Gastrocnemius medialis (tissue), 4 donors: ENCODE results near the gene SERPINA9. TPM values are rescaled to one million over a fixed set of nuclear protein-coding genes. Genes with fewer than 3 reads are reported as not detected.
A peak's percentile ranks its signal among the peaks of the same experiment; 100 is the strongest.

Source experiments
- ATAC-seq, 2 donors: fragments of 150-250 bp; one replicate each; pipeline ENCODE4 v1.9.1; 2016
- DNase-seq, 2 donors: peaks; one replicate each; pipeline ENCODE4 v3.0.0-alpha.2; 2019
- H3K27ac ChIP-seq, 4 donors: fragments of 200-600 bp; sonication (generic); 1 replicate in 1 of 4; 2 replicates in 3 of 4; pipeline ENCODE4 v1.5.1; 2016 to 2018; ENCODE audit warnings: mild to moderate bottlenecking in 2 of 4, moderate library complexity in 1 of 4
- H3K27me3 ChIP-seq, 3 donors: fragments of 200-600 bp; sonication (generic) in 2 of 3; 1 replicate in 1 of 3; 2 replicates in 2 of 3; pipeline versions ENCODE4 v1.5.1 to v1.6.0; 2016 to 2019; ENCODE audit warnings: mild to moderate bottlenecking in 1 of 3, moderate library complexity in 1 of 3
- H3K36me3 ChIP-seq, 2 donors: fragments of 200-600 bp; sonication (generic) in 1 of 2; one replicate each; pipeline ENCODE4 v1.5.1; 2017 to 2018
- H3K4me1 ChIP-seq, 2 donors: fragments of 200-600 bp; sonication (generic) in 1 of 2; one replicate each; pipeline ENCODE4 v1.5.1; 2016 to 2017; ENCODE audit warnings: mild to moderate bottlenecking in 2 of 2
- H3K4me3 ChIP-seq, 4 donors: fragments of 200-600 bp; sonication (generic) in 3 of 4; 1 replicate in 1 of 4; 2 replicates in 3 of 4; pipeline ENCODE4 v1.5.1; 2016 to 2019; ENCODE audit warnings: mild to moderate bottlenecking in 2 of 4
- H3K9me3 ChIP-seq, 3 donors: fragments of 200-600 bp; sonication (generic) in 2 of 3; 1 replicate in 1 of 3; 2 replicates in 2 of 3; pipeline ENCODE4 v1.5.1; 2016 to 2019
- POLR2A ChIP-seq, 2 donors: fragments of 450-650 bp; IDR thresholded peaks; one replicate each; pipeline ENCODE4 v1.6.1; 2017; ENCODE audit warnings: antibody characterized with exemption in 2 of 2, mild to moderate bottlenecking in 2 of 2, moderate library complexity in 2 of 2
- in situ Hi-C, 4 donors: fragments of 200-750 bp; cut with MboI; loops; one replicate each; pipeline versions ENCODE4 v1.15.0 to v1.8.0; 2017; ENCODE audit warnings: low sequenced_read_pairs in 4 of 4
- intact Hi-C: fragments of 100-400 bp; cut with DNase I; formaldehyde crosslinking; loops from one replicate; pipeline ENCODE4 v1.15.1; 2023; ENCODE audit warnings: low total_unique reads
- total RNA-seq, 4 donors: library from RNA; depleted of rRNA; stranded (reverse); fragments of >200 nt; gene quantifications; one replicate each; pipeline versions ENCODE4 v1.1.0 to v1.2.3, GENCODE V29; 2016
- TF ChIP-seq, protein P1 (sequence below), 5 experiments: fragments of 450-650 bp in 3 of 5; fragments of 200-600 bp in 2 of 5; sonication (generic) in 2 of 5; IDR thresholded peaks in 4 of 5; conservative IDR thresholded peaks in 1 of 5; 1 replicate in 4 of 5; 2 replicates in 1 of 5; pipeline ENCODE4 v1.5.1; 2016 to 2019; ENCODE audit warnings: antibody characterized with exemption in 5 of 5, mild to moderate bottlenecking in 3 of 5, moderate library complexity in 3 of 5

SERPINA9 gene
- total RNA-seq, 4 donors from 2014 or later: not detected

- H3K4me3 ChIP-seq: no peak overlapping the region
- H3K9me3 ChIP-seq: no peaks in the 10 kb centered on the region
- DNase-seq (no peak), ATAC-seq (no peak)
- no peak overlapping the region for H3K27ac ChIP-seq
- no peaks in the 10 kb centered on the region for H3K4me1 ChIP-seq
- TF ChIP-seq POLR2A (IDR thresholded peaks at IDR 0.05): no peak
- TF ChIP-seq, protein P1, sequence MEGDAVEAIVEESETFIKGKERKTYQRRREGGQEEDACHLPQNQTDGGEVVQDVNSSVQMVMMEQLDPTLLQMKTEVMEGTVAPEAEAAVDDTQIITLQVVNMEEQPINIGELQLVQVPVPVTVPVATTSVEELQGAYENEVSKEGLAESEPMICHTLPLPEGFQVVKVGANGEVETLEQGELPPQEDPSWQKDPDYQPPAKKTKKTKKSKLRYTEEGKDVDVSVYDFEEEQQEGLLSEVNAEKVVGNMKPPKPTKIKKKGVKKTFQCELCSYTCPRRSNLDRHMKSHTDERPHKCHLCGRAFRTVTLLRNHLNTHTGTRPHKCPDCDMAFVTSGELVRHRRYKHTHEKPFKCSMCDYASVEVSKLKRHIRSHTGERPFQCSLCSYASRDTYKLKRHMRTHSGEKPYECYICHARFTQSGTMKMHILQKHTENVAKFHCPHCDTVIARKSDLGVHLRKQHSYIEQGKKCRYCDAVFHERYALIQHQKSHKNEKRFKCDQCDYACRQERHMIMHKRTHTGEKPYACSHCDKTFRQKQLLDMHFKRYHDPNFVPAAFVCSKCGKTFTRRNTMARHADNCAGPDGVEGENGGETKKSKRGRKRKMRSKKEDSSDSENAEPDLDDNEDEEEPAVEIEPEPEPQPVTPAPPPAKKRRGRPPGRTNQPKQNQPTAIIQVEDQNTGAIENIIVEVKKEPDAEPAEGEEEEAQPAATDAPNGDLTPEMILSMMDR (IDR thresholded peaks at IDR 0.05 in 4 of 5, conservative IDR thresholded peaks at IDR 0.05 in 1 of 5): no peak
- H3K36me3 ChIP-seq: no peaks in the 10 kb centered on the region
- peaks cover 0 to 5% (median 0%) of the 10 kb centered on the region in 3 donors for H3K27me3 ChIP-seq
- intact Hi-C loops (no loop called here), in situ Hi-C loops (no loop called here)
These were observed 45.5 kb upstream of the SERPINA9 start for GRCh38 chr14:94521375-94522114.

DNA sequence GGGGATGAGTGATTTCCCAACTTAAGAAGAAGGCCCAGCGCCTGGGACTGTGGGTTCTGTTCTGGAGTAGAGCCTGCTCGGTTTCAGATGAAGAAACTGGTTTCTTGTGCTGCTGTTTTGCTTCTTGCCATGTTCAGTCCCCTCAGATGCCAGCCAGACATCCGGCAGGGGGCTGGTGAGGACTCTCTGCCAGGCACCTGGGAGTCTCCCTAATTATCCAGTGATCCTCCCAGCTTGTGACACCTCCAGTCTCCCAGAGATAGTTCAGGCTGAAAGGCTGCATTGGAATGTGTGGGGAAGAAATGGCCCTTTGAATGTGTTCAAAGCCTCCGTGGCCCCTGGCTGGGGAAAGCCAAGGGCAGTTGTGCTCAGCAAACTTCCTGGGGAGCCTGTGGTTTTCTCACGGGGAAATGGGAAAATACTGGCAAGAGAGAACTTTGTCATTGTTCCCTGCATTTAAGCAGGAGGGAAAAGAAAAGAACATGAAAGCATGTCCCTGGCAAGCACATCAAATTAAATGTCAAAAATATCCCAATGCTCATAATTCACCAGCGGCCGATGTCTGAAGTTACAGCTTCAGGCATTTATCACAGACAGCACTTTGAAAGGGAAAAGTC, 41.8 kb upstream of the SERPINA9 start:
- intact Hi-C loops (no loop called here), in situ Hi-C loops (no loop called here)
- Histone ChIP-seq H3K4me1 (no peaks in the 10 kb centered on the region), H3K9me3 (no peaks in the 10 kb centered on the region), H3K27me3 (peaks cover 0 to 5% (median 0%) of the 10 kb centered on the region in 3 donors), H3K27ac (peak overlapping the region in 1 of 4 donors; percentile 44), H3K4me3 (no peak overlapping the region), H3K36me3 (no peaks in the 10 kb centered on the region)
- TF ChIP-seq, protein P1 (IDR thresholded peaks at IDR 0.05 in 4 of 5, conservative IDR thresholded peaks at IDR 0.05 in 1 of 5): no peak
- TF ChIP-seq POLR2A (IDR thresholded peaks at IDR 0.05): no peak
- DNase-seq (no peak), ATAC-seq (no peak)

- intact Hi-C loops (no loop called here), in situ Hi-C loops (no loop called here)
- DNase-seq (no peak), ATAC-seq (no peak)
- no peaks in the 10 kb centered on the region for H3K4me1 ChIP-seq
- peaks cover 0 to 5% (median 0%) of the 10 kb centered on the region in 3 donors for H3K27me3 ChIP-seq
- no peaks in the 10 kb centered on the region for H3K9me3 ChIP-seq
- TF ChIP-seq, protein P1 (IDR thresholded peaks at IDR 0.05 in 4 of 5, conservative IDR thresholded peaks at IDR 0.05 in 1 of 5): no peak
- TF ChIP-seq POLR2A (IDR thresholded peaks at IDR 0.05): no peak
- no peak overlapping the region for H3K4me3 ChIP-seq
- H3K27ac ChIP-seq: no peak overlapping the region
- H3K36me3 ChIP-seq: no peaks in the 10 kb centered on the region
These were observed 41.2 kb upstream of the SERPINA9 start for GRCh38 chr14:94517248-94517640.

GRCh38 chr14:94515856-94516255, 39.9 kb upstream of the SERPINA9 start:
- Histone ChIP-seq H3K4me3 (no peak overlapping the region), H3K4me1 (no peaks in the 10 kb centered on the region), H3K27ac (no peak overlapping the region), H3K9me3 (no peaks in the 10 kb centered on the region), H3K36me3 (no peaks in the 10 kb centered on the region), H3K27me3 (peaks cover 0 to 5% (median 0%) of the 10 kb centered on the region in 3 donors)
- ATAC-seq (no peak), DNase-seq (no peak)
- TF ChIP-seq, protein P1 (IDR thresholded peaks at IDR 0.05 in 4 of 5, conservative IDR thresholded peaks at IDR 0.05 in 1 of 5): no peak
- TF ChIP-seq POLR2A (IDR thresholded peaks at IDR 0.05): no peak
- in situ Hi-C loops (no loop called here), intact Hi-C loops (no loop called here)
